GM21825 (cell line): ENCODE measurements around the gene ADTRP.

Source experiments
- ATAC-seq: cut with Tn5 transposase; IDR thresholded peaks from one replicate; pipeline ENCODE4 v1.9.1; 2021; ENCODE audit warnings: mild to moderate bottlenecking, moderate library complexity; ENCODE audit not compliant: unreplicated experiment

The ADTRP gene, protein sequence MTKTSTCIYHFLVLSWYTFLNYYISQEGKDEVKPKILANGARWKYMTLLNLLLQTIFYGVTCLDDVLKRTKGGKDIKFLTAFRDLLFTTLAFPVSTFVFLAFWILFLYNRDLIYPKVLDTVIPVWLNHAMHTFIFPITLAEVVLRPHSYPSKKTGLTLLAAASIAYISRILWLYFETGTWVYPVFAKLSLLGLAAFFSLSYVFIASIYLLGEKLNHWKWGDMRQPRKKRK

DNA sequence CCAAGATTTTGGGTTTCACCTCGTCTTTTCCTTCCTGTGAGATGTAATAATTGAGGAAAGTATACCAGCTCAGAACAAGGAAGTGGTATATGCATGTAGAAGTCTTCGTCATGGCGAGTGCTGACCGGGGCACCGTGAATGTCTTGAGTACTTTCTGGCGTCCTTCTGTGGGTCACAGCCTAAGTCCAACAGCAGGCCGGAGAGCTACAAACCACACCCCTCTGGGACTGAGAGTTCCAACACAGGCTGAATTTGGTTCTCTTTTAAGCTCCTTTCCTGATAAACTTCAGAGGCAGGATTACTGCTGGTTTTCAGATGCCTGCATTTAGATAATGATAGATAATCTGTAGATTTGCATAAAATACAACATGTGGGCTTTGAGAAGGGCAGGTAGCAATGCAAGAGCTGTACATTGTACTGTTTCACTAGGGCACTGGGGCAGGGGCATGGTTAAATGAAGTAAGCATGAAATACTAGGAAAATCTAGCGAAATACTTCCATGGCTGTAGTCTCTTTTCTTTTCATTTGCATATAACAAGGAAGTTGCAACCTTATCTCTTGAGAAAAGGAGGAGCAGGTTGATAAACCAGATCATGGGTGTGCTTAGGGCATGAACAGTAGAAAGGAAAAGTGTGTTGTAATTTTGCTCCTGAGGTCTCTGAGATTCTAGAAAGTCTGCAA, at the start of gene ADTRP:
Gene ADTRP (minus strand): TSS at position 156 of the 681 bp plus-strand sequence. CDS start 44 bp downstream, at position 112.
- no peak for ATAC-seq

DNA sequence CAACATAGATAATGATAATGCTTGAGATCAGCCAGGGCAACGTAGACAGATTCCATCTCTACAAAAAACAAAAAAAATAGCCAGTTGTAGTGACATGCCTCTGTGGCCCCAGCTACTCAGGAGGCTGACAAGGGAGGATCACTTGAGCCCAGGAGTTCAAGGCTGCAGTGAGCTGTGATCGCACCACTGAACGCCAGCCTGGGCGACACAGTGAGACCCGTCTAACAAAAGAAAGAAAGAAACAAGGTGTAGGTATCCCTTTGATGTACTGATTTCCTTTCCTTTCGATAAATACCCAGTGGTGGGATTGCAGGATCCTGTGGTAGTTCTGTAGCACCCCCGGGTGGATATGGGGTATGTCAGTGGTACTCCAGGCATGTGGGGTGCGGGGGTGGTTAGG, 48.2 kb upstream of the ADTRP start:
- ATAC-seq: no peak

DNA sequence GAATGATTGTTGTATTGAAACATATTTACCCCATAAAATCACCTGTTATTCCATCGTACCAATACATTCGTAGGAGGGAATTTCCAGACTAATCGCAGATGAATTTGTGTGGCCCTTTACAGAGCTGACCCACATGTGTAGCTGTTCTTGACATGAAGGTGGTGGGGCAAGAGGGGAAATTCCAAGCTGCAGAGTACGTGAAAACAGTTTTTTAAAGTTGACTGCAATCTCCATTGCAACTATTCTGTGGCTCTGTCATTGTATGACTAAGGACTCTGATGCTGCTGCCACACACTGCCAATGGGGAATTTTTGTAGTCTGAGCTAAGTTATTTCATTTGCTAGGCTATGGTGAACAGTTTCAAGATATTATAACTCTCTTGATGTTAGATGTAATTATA, 46.4 kb upstream of the ADTRP start:
- peak; percentile 62 for ATAC-seq

DNA sequence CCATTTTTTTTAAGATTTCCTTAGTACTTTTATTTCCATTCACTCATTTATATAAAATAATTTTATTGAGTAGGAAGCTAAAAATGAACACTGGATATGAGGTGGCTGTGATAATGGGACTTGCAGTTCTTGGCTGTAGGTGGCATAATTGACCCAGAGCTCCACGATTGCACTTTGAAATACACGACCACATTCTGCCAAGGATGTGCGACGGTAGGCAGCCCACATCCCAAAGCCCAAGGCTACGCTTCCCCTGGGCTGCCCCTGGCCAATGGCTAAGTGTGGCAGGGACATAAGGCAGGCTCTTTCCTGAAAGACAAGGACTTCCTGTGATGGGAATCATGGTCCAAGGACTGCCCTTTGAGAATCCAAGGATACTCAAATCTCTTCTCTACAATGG, 43.7 kb upstream of the ADTRP start:
- no peak for ATAC-seq

DNA sequence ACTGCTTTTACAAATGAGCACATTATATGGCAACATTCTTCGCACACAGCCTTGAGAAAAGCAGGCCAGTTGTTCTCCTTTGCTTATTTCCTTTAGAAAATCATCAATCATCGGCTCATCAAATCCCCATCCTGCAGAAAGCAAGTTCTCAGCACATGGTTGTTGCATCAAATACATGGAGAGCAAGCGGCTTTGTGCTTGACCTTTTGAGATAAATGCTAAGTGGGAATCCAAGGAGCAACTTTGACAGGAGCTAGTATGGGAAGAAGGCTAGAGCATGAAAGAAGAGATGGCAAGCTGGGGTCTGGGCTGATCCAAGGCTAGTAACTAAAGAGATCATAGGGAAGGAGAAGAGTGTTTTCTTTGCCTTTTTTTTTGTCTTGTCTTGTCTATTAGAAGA, 43.2 kb upstream of the ADTRP start:
- ATAC-seq: no peak

DNA sequence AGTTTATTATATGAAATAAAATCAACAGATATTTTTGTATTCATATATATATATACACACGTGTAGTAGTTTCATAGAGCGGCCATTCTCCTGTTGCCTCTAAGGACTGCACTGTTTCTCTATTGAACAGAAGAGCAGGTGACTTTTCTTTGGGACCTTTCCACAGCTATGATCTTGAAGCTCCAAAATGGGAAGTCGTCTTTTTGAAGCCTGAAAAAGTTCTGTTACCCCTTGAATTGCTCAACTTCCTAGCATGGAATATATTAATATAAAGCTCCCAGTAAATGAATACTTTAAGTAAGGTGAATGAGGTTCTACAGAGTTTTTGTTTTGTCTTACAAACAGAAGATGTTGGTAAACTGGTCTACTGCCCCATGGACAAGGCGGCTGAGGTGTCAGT, 42.2 kb upstream of the ADTRP start:
- no peak for ATAC-seq

DNA sequence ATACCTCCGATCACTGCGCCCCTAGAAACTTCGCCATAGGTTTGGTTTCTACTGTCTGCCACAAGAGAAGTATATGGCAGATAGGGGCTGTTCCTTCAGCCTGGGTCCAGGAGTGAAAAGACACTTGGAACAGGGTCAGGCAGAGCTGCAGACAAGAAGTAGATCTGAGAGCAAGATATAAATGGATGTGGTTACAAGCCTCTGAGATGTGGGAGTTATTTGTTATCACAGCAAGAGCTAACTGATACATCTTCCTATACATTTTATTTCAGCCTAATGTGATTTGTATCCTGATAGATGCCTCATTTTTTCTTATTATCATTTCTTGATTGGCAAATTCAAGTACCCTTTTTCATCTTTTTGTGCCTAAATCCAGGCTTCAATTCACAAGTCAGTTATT, 40.9 kb upstream of the ADTRP start:
- no peak for ATAC-seq

DNA sequence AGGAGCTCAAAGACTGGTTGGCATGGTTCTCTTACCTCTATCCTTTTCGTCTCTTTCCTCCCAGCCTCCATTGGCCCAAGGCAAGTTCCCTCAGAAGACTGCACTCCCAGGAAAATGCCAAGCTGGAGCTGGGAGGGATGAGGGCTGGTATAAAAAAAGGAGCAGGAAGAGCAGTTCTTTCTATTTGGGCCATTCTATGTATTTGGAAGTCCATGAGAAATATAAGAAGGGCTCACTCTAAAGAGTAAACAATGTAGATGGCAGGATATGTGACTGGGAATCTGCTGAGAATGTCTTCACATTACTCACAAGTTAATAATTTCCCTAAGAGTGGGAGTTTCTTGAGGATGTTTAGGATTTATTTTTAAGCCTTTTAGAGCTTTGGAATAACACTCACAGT, 36.6 kb upstream of the ADTRP start:
- no peak for ATAC-seq

DNA sequence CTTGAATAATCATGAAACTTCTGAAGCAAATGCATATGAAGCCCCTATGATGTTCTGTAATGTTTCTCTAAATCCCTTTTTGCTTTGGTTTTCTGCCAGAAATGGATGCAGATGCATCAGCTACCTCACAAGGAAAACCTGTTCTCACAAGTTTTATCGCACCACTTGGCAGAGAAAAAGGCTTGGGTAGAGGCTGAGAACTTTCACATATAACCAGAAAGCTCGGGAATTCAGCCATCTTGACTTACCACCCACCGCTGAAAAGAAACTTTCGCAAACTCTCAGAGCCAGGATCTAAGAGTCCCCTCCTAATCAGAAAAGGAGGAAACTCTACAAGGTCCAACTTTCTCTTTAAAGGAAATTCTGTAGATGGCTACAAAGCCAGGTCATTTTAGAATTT, 36.2 kb upstream of the ADTRP start:
- ATAC-seq: no peak

DNA sequence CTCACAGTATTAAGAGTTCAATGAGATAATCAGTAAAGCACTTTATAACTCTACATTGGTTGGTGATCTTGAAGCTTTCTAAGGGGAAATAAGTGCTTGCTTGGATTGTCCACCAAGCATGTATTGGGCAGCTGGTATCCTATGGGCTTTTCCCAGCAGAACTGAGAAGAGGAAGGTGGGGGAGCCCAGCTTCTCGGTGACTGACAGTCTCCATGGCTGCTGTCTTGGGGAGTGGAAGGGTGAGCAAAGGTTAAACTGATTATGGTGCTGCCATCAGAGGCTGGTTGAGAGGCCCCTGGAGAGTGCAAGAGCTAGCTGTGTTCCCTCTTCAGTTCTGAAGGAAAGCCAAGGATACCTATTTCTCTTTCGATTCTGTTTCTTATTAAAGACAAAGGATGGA, 35.5 kb upstream of the ADTRP start:
- no peak for ATAC-seq

DNA sequence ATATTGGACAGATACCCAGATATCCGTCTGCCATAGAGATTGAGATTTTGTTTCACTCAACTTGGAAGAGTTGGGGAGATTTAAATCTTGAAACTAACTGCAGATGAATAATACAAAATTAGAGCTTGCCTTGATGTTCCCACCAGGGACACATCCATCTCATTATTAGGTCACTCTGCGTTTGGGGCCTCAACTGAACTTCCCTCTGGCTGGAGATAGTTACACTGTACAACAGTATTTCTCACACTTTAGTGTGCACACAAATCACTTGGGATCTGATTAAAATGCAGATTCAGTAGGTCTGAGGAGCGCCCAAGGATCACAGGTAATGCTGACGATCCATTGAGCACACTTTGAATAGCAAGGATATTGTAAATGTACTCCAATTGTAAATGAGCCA, 35.0 kb upstream of the ADTRP start:
- ATAC-seq: no peak

DNA sequence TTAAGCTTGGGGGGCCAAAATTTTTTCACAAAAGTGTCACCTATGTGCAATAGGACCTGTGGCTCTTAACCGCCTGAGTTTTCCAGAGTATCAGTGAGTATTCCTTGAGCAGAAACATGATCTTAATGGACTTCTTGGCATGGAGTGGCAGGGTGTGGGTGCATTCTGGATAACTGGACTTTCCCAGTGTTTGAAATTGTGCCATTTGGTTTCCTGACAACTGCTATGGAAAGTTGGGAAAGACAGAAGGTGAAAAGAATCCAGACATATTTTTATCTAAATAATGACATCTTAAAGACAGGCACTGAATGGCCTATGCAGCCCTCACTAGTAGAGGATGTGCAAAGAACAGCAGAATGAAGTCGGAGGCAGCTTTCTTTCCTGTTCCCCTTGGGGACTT, 34.3 kb upstream of the ADTRP start:
- no peak for ATAC-seq

DNA sequence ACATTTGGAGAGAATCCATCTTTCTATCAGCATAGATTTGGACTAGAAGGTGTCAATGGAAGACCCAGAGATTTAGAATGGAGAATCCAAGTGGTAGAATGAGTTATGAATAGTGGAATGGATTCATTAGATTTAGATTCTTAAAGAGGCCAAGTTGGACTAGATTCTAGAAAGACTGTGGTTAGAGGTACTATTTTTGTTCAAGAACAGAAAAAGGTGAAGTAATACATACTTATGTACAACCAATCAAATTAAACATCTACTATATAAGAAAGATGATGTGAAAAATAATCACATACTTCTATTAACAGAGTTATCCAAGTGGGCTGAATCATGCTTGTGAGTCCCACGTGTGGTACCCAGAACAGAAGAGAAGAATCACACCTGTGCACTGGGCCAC, 33.8 kb upstream of the ADTRP start:
- ATAC-seq: no peak

DNA sequence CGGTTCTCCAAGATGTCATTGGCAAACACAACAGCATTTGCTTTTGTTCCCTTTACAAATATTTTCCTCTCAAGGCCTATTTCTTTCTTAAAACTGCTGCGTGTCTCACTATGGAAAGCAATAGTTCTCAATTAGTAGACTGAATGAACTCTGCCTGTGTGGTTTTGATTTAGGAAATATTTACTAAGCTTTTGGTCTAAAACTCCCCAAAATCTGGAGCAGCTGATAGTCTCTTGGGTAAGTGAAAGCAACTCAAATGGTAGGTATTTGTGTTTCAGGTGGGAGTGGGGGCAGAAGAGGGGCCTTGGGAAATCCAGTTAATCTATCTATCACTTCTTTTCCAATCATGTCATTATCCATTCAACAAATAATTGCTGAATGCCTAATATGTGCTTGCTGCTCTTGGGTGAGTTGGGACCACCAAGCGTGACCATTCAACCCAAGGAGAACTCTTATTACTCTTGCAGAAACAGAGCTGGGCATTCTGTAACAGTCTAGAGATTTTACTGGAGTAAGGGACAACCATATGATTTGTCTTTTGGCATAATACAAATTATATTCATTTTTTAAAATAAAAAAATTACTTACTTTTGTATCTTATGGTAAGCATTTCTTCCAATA, 33.2 kb upstream of the ADTRP start:
- ATAC-seq: no peak

DNA sequence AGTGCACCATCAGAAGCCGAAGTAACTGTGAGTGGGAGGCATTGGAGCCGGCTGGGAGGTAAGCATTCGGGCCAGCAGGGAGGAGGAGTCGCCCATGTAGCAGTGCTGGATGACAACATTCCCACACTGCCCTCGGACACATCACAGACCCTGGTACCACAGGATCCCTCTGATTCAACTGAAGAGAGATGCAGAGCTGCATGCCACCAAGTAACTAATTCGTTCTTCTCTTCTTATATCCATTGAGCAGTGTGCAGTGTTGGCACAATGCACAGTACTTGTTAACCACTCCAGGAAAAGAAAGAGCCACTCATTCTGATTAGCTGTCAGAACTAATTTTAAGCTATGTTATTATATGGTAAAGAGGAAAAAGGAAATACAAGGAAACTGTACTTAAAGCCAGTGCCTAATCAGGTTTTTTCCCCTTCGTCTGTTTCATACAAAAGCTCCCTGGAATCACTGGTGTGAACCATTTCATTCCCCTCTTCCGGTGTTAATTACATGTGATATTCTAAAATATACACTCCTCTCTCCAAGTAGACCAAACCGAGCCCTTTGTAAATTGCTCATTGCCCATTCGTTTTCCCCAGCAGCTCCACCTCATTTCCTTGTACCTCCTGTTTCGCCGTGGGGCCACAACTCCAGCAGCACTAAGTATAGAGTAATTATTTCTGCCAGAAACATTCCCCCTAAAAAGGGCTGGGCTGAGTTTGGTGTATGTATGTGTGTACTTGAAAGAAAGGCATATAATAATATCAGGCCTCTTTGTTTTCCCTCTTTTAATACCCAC, 32.4 kb upstream of the ADTRP start:
- ATAC-seq: no peak

DNA sequence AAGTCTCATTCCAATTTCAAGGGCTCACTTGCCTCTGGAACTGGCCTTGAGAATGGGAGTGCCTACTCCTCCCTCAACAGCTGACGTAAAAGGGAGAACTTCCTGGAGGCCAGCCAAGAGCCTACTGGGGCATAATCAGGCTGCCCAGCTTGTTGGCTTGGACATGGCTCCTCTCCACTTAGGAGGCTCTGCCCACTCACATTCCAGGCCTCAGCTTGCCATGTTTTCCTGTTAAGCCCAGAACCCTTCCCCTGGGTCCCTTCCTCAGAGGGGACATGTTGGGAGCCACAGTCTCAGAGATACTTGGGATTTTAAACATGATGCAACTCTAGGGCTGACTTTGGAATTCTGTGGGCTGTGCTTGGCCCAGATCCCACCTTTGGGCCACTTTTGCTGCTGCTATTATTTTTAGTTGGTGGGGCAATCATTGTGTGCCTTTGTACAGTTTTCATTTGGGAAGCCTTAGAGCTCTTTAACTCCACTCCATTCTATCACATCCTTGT, 31.5 kb upstream of the ADTRP start:
- ATAC-seq: no peak

DNA sequence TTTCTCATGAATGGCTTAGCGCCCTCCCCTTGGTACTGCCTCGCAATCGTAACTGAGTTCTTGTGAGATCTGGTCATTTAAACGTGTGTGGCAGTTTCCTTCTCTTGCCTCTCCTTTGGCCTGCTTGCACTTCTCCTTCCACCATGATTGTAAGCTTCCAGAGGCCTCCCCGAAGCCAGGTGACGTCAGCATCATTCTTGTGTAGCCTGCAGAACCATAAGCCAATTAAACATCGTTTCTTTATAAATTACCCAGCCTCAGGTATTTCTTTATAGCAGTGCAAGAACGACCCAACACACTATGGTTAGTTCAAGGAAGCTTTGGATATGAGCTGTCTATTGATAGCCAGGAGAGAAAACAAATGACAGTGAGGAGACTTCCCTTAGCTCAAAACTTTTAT, 29.5 kb upstream of the ADTRP start:
- no peak for ATAC-seq

DNA sequence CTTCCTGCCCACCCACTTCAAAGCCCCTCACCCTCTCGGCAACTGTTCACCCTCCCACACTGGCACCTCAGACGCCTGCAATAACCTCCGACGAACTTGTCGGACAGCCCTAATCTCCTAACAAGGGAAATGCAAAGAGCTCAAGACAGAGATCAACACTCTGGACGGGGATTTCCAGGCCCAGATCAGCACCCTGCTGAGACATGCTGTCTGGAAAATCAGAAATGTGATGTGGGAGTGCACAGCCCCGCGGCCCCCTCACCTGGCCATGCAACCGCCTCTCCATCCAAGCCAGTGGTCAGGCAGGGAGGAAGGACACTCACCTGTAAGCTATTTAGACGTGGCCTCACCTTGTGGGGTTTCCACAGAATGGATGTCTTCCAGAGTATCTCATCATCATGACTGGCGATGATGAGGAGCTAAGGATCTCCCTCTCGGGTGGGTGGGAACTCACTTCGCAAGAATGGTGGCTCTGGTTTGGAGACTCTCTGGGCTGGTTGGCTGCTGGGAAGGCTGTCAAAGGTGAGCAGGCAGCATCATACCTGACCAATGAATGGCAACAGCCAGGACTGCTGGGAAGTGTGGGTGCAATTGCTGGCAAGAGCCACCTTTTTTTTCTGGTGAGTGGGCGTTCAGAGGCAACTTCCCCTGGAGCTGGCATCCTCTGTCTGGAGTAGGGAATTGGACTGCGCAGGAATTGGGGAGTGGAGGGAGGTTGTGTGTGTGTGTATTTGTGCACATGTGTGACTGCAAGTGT, 28.1 kb upstream of the ADTRP start:
- no peak for ATAC-seq

DNA sequence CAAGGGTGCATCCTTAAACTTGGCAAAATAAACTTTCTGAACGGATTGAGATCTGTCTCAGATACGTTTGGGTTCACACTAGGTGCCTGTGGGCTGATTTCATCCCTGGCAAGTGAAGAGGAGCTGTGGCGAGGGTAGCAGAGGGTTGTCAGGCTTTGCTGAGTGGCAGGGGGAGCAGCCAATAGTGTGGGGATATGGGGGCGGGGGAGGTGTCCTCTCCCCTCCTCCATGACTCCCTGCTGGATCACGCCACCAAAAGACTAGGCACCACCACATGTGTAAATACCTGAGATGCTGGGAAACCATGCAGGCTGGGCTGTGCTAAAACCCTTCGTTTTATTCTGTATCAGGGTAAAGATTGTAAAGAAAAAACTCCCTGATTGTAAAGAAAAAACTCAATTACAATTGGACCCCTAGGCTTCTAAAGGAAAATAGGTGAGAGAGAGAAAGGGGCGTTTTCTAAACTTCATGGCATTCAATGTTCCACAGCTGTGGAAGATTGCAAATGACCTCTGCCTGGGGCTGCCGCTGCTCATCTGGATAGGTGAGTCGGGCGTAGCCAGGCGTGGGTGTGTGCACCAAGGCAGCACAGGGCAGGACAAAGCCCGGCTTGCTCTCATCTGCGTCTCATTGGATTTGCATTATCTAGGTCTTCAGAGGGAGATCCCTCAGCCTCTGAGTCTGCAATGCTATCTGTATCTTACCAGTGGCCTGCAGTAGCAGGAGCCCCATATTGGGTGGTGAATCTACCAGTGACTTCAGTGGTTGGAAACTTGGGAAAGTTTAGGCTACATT, 26.9 kb upstream of the ADTRP start:
- ATAC-seq: no peak

DNA sequence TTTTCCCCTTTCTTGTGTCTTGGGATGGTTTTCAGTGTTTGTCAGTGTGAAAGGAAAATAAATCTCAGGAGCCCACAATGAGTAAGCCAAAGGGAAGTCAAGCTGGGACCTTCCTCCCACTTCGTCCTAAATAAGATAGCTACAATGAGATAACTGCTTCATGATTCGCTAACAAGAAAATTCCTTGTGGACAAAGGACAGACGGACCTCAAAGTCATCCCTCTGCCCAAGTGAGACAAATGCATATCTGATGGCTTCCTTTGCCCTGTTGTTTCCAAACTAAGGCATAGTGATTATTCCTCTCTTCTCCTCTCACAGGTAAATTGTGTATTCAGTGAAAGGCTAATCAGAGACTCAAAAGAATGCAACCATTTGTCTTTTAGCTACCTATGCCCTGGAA, 26.1 kb upstream of the ADTRP start:
- no peak for ATAC-seq
